KMS-11 (cell line): ENCODE measurements around the gene SLC30A1.
"Not testable (repeated sequence)": the region's sequence is repeated elsewhere in the genome, so short reads cannot be mapped to it uniquely, and the experiment has no call there.

Experiments used
- H2AFZ ChIP-seq: fragments of 200-600 bp; sonication (generic); 2 replicates; pipeline ENCODE4 v1.6.1; 2016; ENCODE audit warnings: antibody characterized with exemption, mixed run types, low read depth
- H3K27ac ChIP-seq: fragments of 200-600 bp; sonication (generic); 2 replicates; pipeline ENCODE4 v1.6.1; 2016; ENCODE audit warnings: mild to moderate bottlenecking, mixed run types
- H3K27me3 ChIP-seq: fragments of 200-600 bp; sonication (generic); 2 replicates; pipeline ENCODE4 v1.6.1; 2017; ENCODE audit warnings: mild to moderate bottlenecking, low read depth, mixed run types, moderate library complexity; ENCODE audit not compliant: insufficient read depth
- H3K36me3 ChIP-seq: fragments of 200-600 bp; sonication (generic); 2 replicates; pipeline ENCODE4 v1.6.1; 2017; ENCODE audit warnings: mild to moderate bottlenecking, mixed run types; ENCODE audit not compliant: insufficient read depth
- H3K4me1 ChIP-seq: fragments of 200-600 bp; sonication (generic); 2 replicates; pipeline ENCODE4 v1.6.1; 2016; ENCODE audit warnings: mild to moderate bottlenecking, low read depth, mixed run types; ENCODE audit not compliant: poor library complexity, severe bottlenecking
- H3K4me2 ChIP-seq: fragments of 200-600 bp; sonication (generic); 2 replicates; pipeline ENCODE4 v1.7.0; 2016; ENCODE audit warnings: mild to moderate bottlenecking, mixed run types
- H3K4me3 ChIP-seq: fragments of 200-600 bp; sonication (generic); IDR thresholded peaks from 2 replicates; pipeline ENCODE4 v1.6.1; 2017; ENCODE audit warnings: low read depth, low read length, mixed read lengths; ENCODE audit not compliant: insufficient read depth
- H3K79me2 ChIP-seq: fragments of 200-600 bp; sonication (generic); 2 replicates; pipeline ENCODE4 v1.6.1; 2016; ENCODE audit warnings: low read depth, mixed run types; ENCODE audit not compliant: insufficient read depth
- H3K9ac ChIP-seq: fragments of 200-600 bp; sonication (generic); 2 replicates; pipeline ENCODE4 v1.6.1; 2016; ENCODE audit warnings: mild to moderate bottlenecking, mixed run types
- H4K20me1 ChIP-seq: fragments of 200-600 bp; sonication (generic); 2 replicates; pipeline ENCODE4 v1.6.1; 2016; ENCODE audit warnings: mild to moderate bottlenecking, mixed run types; ENCODE audit not compliant: insufficient read depth
- TF ChIP-seq, protein P1 (sequence below): fragments of 200-600 bp; sonication (generic); conservative IDR thresholded peaks from 2 replicates; pipeline ENCODE4 v1.6.1; 2017; ENCODE audit warnings: low read depth, mild to moderate bottlenecking, antibody characterized with exemption, low read length, moderate library complexity, mixed read lengths

Gene SLC30A1

DNA sequence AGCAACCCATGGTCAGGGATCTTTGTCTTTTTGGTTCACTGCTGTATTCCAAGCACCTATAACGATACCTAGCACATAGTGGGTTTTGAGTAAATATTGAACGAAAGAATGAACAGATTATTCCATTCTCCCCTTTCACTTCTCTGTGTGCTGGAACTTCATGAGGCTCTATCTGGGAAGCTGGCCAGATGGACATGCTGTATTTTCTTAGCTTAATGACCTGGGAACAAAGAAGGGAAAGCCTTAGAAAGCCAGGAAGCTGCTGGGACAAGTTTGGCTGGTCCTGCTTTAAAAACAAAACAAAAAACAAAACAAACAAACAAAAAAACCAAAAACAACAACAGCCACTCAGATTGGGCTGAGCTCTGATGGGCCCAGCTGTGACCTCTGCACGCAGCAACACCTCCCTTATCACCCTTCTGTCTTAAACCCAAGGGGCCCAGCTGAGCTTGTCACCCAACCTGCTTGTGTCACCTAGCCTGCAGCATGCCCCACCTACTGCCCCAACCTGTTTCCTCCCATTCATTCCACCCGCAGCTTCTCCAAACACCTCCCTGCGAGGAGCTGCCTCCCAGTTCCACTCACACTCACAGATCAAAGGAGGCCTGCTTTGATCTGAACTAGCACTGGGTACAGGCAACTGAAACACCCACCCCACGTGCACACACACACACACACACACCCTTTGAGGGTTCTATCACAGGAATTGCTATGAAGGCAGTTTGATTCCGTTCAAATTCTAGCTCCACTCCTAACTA lies 37.1 kb downstream of the SLC30A1 start:
- TF ChIP-seq, protein P1, sequence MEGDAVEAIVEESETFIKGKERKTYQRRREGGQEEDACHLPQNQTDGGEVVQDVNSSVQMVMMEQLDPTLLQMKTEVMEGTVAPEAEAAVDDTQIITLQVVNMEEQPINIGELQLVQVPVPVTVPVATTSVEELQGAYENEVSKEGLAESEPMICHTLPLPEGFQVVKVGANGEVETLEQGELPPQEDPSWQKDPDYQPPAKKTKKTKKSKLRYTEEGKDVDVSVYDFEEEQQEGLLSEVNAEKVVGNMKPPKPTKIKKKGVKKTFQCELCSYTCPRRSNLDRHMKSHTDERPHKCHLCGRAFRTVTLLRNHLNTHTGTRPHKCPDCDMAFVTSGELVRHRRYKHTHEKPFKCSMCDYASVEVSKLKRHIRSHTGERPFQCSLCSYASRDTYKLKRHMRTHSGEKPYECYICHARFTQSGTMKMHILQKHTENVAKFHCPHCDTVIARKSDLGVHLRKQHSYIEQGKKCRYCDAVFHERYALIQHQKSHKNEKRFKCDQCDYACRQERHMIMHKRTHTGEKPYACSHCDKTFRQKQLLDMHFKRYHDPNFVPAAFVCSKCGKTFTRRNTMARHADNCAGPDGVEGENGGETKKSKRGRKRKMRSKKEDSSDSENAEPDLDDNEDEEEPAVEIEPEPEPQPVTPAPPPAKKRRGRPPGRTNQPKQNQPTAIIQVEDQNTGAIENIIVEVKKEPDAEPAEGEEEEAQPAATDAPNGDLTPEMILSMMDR = no peak
- H3K36me3 ChIP-seq = no peaks in the 10 kb centered on the region
- H3K27ac ChIP-seq = no peak overlapping the region
- H3K9ac ChIP-seq = no peak overlapping the region
- no peak overlapping the region for H3K4me3 ChIP-seq
- H3K27me3 ChIP-seq = no peaks in the 10 kb centered on the region
- H3K4me1 ChIP-seq = no peaks in the 10 kb centered on the region
- no peaks in the 10 kb centered on the region for H4K20me1 ChIP-seq
- no peak overlapping the region for H2AFZ ChIP-seq
- no peak overlapping the region for H3K4me2 ChIP-seq
- H3K79me2 ChIP-seq = no peaks in the 10 kb centered on the region

- Histone ChIP-seq H4K20me1 (no peaks in the 10 kb centered on the region), H3K9ac (no peak overlapping the region), H3K4me3 (no peak overlapping the region), H3K36me3 (no peaks in the 10 kb centered on the region), H3K4me1 (no peaks in the 10 kb centered on the region), H3K4me2 (no peak overlapping the region), H3K27me3 (no peaks in the 10 kb centered on the region), H3K79me2 (no peaks in the 10 kb centered on the region), H3K27ac (no peak overlapping the region), H2AFZ (no peak overlapping the region)
- TF ChIP-seq, protein P1 = no peak
These were observed 37.7 kb downstream of the SLC30A1 start for GRCh38 chr1:211541278-211541677.

GRCh38 chr1:211540824-211541223 lies 38.1 kb downstream of the SLC30A1 start:
- not testable (repeated sequence) for H2AFZ ChIP-seq, H3K27ac ChIP-seq, H3K9ac ChIP-seq

GRCh38 chr1:211538287-211538686 lies 40.7 kb downstream of the SLC30A1 start:
- TF ChIP-seq, protein P1 = no peak
- H3K36me3 ChIP-seq = no peaks in the 10 kb centered on the region
- no peak overlapping the region for H3K27ac ChIP-seq
- no peaks in the 10 kb centered on the region for H3K4me1 ChIP-seq
- H3K4me2 ChIP-seq = no peak overlapping the region
- H3K9ac ChIP-seq = no peak overlapping the region
- no peaks in the 10 kb centered on the region for H4K20me1 ChIP-seq
- no peaks in the 10 kb centered on the region for H3K27me3 ChIP-seq
- no peaks in the 10 kb centered on the region for H3K79me2 ChIP-seq
- H3K4me3 ChIP-seq = no peak overlapping the region
- no peak overlapping the region for H2AFZ ChIP-seq

More at GRCh38 chr1:211540824-211541223, 38.1 kb downstream of the SLC30A1 start:
- not testable (repeated sequence) for H3K4me3 ChIP-seq, H3K4me1 ChIP-seq, H4K20me1 ChIP-seq, H3K27me3 ChIP-seq, H3K4me2 ChIP-seq, H3K36me3 ChIP-seq, H3K79me2 ChIP-seq

DNA sequence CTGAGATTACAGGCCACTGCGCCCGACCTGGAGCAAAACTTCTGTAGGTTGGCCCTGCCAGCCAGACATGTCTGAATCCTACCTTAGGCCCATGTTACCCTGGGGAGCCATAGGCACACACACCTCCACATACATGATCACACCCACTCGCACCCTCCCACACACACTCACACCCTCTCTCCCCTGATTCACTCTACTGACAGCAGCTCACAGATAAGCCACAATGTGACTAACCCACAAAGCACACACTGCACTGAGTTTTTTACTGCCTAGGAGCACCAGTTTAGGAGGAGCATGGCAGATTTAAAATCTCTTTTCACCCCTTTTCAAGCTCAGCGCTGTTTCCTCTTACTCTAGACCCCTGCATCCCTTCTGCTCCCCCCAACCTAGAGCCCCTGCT lies 41.7 kb downstream of the SLC30A1 start:
- TF ChIP-seq, protein P1 = no peak
- no peak overlapping the region for H3K27ac ChIP-seq

More for the DNA sequence above, 41.7 kb downstream of the SLC30A1 start:
- H3K27me3 ChIP-seq = no peaks in the 10 kb centered on the region
- no peak overlapping the region for H3K9ac ChIP-seq
- no peak overlapping the region for H3K4me3 ChIP-seq
- H3K79me2 ChIP-seq = no peaks in the 10 kb centered on the region
- H2AFZ ChIP-seq = no peak overlapping the region
- H3K4me1 ChIP-seq = no peaks in the 10 kb centered on the region
- no peaks in the 10 kb centered on the region for H4K20me1 ChIP-seq
- H3K4me2 ChIP-seq = no peak overlapping the region
- no peaks in the 10 kb centered on the region for H3K36me3 ChIP-seq
